Measurements from ENCODE around the gene RNF212B. TPM values are rescaled to one million over a fixed set of nuclear protein-coding genes. Genes with fewer than 3 reads are reported as not detected.

The RNF212B gene
- total and polyA plus RNA-seq, 2 of the 13 experiments (the other 11 are each of a cell fraction or from before 2014, with no cell fraction given) = 0.05 TPM; not detected in 1

DNA sequence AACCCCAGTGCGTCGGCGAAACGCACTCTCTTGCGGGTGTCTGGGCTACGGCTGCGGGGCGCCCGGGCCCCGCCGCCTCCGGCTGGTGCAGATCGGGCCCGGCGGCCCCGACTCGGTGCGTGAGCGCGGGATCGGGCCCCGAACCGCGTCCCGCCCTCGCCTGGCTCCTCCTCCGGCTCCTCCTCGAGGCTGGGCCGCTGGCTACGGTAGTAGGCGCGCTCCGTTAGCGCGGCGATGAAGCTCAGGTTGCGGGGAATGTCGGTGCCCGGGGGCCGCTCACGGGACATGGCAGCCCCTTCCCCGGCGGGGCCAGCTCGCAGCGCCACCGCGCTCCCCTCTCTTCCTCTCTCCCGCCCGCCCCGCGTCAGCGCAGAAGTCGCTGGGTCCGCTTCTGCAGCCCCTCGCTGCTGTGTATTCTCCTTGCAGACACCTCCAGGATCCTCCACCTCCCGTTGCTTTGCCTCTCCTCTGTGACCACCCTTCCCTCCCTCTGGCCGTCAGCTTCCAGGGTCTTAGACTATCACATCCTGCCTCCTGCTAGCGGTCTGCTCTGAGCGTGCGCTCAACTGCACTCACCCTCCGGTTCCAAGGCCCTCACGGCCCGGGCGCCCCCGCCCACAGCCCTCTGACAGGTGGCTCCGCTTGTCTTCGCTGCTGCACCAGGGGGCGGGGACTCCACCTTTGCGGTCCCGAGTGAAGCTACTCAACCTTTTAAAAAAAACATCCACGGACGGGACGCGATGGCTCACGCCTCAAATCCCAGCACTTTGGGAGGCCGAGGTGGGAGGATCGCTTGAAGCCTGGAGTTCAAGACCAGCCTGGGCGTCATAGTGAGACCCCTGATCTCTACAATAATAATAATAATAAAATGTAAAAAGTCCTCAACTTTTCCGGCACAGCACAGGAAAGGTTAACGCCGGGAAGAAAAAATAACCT is 64.8 kb downstream of the RNF212B start, which contains the start of gene PPP1R3E (continued):
- TF ChIP-seq ZNF678 (CRISPR knock-in tag; IDR thresholded peaks at IDR 0.05) = peak; percentile 71; the same call in 1 of the 2 replicates
- TF ChIP-seq SOX6 (IDR thresholded peaks at IDR 0.05) = no peak
- TF ChIP-seq SOX6 (CRISPR knock-in tag; IDR thresholded peaks at IDR 0.05) = peak; percentile 45; the same call in 1 of the 2 replicates
- peak; percentile 87; the same call in 1 of the 2 replicates for TF ChIP-seq AHR (CRISPR knock-in tag; IDR thresholded peaks at IDR 0.05)
- TF ChIP-seq, protein P1, sequence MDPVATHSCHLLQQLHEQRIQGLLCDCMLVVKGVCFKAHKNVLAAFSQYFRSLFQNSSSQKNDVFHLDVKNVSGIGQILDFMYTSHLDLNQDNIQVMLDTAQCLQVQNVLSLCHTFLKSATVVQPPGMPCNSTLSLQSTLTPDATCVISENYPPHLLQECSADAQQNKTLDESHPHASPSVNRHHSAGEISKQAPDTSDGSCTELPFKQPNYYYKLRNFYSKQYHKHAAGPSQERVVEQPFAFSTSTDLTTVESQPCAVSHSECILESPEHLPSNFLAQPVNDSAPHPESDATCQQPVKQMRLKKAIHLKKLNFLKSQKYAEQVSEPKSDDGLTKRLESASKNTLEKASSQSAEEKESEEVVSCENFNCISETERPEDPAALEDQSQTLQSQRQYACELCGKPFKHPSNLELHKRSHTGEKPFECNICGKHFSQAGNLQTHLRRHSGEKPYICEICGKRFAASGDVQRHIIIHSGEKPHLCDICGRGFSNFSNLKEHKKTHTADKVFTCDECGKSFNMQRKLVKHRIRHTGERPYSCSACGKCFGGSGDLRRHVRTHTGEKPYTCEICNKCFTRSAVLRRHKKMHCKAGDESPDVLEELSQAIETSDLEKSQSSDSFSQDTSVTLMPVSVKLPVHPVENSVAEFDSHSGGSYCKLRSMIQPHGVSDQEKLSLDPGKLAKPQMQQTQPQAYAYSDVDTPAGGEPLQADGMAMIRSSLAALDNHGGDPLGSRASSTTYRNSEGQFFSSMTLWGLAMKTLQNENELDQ (CRISPR knock-in tag; IDR thresholded peaks at IDR 0.05; ENCODE audit: borderline replicate concordance) = peak; percentile 22; the same call in 1 of the 2 replicates
- TF ChIP-seq, protein P2, sequence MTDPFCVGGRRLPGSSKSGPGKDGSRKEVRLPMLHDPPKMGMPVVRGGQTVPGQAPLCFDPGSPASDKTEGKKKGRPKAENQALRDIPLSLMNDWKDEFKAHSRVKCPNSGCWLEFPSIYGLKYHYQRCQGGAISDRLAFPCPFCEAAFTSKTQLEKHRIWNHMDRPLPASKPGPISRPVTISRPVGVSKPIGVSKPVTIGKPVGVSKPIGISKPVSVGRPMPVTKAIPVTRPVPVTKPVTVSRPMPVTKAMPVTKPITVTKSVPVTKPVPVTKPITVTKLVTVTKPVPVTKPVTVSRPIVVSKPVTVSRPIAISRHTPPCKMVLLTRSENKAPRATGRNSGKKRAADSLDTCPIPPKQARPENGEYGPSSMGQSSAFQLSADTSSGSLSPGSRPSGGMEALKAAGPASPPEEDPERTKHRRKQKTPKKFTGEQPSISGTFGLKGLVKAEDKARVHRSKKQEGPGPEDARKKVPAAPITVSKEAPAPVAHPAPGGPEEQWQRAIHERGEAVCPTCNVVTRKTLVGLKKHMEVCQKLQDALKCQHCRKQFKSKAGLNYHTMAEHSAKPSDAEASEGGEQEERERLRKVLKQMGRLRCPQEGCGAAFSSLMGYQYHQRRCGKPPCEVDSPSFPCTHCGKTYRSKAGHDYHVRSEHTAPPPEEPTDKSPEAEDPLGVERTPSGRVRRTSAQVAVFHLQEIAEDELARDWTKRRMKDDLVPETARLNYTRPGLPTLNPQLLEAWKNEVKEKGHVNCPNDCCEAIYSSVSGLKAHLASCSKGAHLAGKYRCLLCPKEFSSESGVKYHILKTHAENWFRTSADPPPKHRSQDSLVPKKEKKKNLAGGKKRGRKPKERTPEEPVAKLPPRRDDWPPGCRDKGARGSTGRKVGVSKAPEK (CRISPR knock-in tag; IDR thresholded peaks at IDR 0.05; ENCODE audit: borderline replicate concordance) = peak; percentile 95; the same call in 1 of the 2 replicates
- no peak; the same call in 1 of the 2 replicates for TF ChIP-seq ZNF251 (CRISPR knock-in tag; IDR thresholded peaks at IDR 0.05)
- no peak for TF ChIP-seq CBX2 (IDR thresholded peaks at IDR 0.05; ENCODE audit: low read depth, low read length)
- peak; percentile 92 for TF ChIP-seq CBX2 (CRISPR knock-in tag; IDR thresholded peaks at IDR 0.05; ENCODE audit: low read depth)
- TF ChIP-seq HNF4A (CRISPR knock-in tag; IDR thresholded peaks at IDR 0.05) = peak; percentile 26; the same call in 1 of the 2 replicates
- TF ChIP-seq, protein P3, sequence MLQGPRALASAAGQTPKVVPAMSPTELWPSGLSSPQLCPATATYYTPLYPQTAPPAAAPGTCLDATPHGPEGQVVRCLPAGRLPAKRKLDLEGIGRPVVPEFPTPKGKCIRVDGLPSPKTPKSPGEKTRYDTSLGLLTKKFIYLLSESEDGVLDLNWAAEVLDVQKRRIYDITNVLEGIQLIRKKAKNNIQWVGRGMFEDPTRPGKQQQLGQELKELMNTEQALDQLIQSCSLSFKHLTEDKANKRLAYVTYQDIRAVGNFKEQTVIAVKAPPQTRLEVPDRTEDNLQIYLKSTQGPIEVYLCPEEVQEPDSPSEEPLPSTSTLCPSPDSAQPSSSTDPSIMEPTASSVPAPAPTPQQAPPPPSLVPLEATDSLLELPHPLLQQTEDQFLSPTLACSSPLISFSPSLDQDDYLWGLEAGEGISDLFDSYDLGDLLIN (CRISPR knock-in tag; IDR thresholded peaks at IDR 0.05; ENCODE audit: borderline replicate concordance) = peak; percentile 24; the same call in 1 of the 2 replicates
- TF ChIP-seq ZNF557 (CRISPR knock-in tag; IDR thresholded peaks at IDR 0.05) = peak; percentile 42
- no peak for TF ChIP-seq ZNF530 (CRISPR knock-in tag; IDR thresholded peaks at IDR 0.05; ENCODE audit: low read depth)
- TF ChIP-seq SNAPC2 (CRISPR knock-in tag; IDR thresholded peaks at IDR 0.05) = 0 out of 2 replicates have a peak, but pooled peaks have one; percentile 67
- TF ChIP-seq DMAP1 (CRISPR knock-in tag; IDR thresholded peaks at IDR 0.05) = 0 out of 2 replicates have a peak, but pooled peaks have one; percentile 12
- TF ChIP-seq ARNT2 (CRISPR knock-in tag; IDR thresholded peaks at IDR 0.05; ENCODE audit: low read depth) = peak; percentile 86; the same call in 1 of the 2 replicates
- TF ChIP-seq, protein P4, sequence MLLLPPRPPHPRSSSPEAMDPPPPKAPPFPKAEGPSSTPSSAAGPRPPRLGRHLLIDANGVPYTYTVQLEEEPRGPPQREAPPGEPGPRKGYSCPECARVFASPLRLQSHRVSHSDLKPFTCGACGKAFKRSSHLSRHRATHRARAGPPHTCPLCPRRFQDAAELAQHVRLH (CRISPR knock-in tag; IDR thresholded peaks at IDR 0.05; ENCODE audit: borderline replicate concordance, low read depth) = peak; percentile 95
- TF ChIP-seq, protein P5, sequence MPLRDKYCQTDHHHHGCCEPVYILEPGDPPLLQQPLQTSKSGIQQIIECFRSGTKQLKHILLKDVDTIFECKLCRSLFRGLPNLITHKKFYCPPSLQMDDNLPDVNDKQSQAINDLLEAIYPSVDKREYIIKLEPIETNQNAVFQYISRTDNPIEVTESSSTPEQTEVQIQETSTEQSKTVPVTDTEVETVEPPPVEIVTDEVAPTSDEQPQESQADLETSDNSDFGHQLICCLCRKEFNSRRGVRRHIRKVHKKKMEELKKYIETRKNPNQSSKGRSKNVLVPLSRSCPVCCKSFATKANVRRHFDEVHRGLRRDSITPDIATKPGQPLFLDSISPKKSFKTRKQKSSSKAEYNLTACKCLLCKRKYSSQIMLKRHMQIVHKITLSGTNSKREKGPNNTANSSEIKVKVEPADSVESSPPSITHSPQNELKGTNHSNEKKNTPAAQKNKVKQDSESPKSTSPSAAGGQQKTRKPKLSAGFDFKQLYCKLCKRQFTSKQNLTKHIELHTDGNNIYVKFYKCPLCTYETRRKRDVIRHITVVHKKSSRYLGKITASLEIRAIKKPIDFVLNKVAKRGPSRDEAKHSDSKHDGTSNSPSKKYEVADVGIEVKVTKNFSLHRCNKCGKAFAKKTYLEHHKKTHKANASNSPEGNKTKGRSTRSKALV (CRISPR knock-in tag; IDR thresholded peaks at IDR 0.05) = peak; percentile 45
- 0 out of 2 replicates have a peak, but pooled peaks have one; percentile 53 for TF ChIP-seq ZNF101 (CRISPR knock-in tag; IDR thresholded peaks at IDR 0.05; ENCODE audit: borderline replicate concordance, low read depth)
- peak; percentile 84 for TF ChIP-seq HNRNPH1 (optimal IDR thresholded peaks at IDR 0.05; ENCODE audit: low read depth, low read length)

Data from HepG2 (cell line).